Fibroblast of the aortic adventitia (primary cell): ENCODE measurements around the gene C2orf15. TPM values are rescaled to one million over a fixed set of nuclear protein-coding genes. Genes with fewer than 3 reads are reported as not detected.
A peak's percentile ranks its signal among the peaks of the same experiment; 100 is the strongest.

Source experiments
- DNase-seq: peaks from one replicate; pipeline ENCODE4 v3.0.0-alpha.2; 2010; ENCODE audit warnings: low read depth
- H3K4me3 ChIP-seq: 2 replicates; pipeline ENCODE4 v1.5.1; 2011; ENCODE audit warnings: low read depth, mild to moderate bottlenecking, control low read depth, low read length, moderate library complexity
- CTCF ChIP-seq: IDR thresholded peaks from 2 replicates; pipeline ENCODE4 v1.5.1; 2011; ENCODE audit warnings: mild to moderate bottlenecking, low read length, control low read depth, inconsistent platforms; ENCODE audit not compliant: insufficient read depth
- total RNA-seq: library from RNA; depleted of rRNA; stranded (reverse); fragments of >200 nt; gene quantifications from 2 replicates; pipeline ENCODE4 v1.2.3, GENCODE V29; 2012; ENCODE audit warnings: low replicate concordance

C2orf15 gene
- total RNA-seq, 1 donor: not detected

- no peak overlapping the region for H3K4me3 ChIP-seq
- peak; percentile 22 for DNase-seq
- no peak for TF ChIP-seq CTCF
Observed at GRCh38 chr2:99150706-99151105, 9.2 kb downstream of the C2orf15 start.

GRCh38 chr2:99152199-99152895 lies 10.8 kb downstream of the C2orf15 start:
- no peak overlapping the region for H3K4me3 ChIP-seq
- DNase-seq: no peak
- no peak for TF ChIP-seq CTCF

- peak; percentile 36 for DNase-seq
Observed at GRCh38 chr2:99153921-99154604, 12.6 kb downstream of the C2orf15 start.

GRCh38 chr2:99154643-99155536 lies 13.4 kb downstream of the C2orf15 start, which contains the start of the genes LIPT1 and TSGA10:
Gene LIPT1 (plus strand): TSS chr2:99154967. CDS start chr2:99161958, 6,991 bp downstream.
Gene TSGA10 (minus strand): TSS chr2:99154942. CDS start chr2:99109439, 45,503 bp downstream.
- no peak for TF ChIP-seq CTCF
- peak within 1 kb of the TSS; percentile 93 for H3K4me3 ChIP-seq
- peak; percentile 88 for DNase-seq

More at GRCh38 chr2:99153921-99154604, 12.6 kb downstream of the C2orf15 start:
- TF ChIP-seq CTCF: no peak
- H3K4me3 ChIP-seq: peak overlapping the region; percentile 93

- no peak for TF ChIP-seq CTCF
- no peak for DNase-seq
Observed at GRCh38 chr2:99156891-99157290, 15.4 kb downstream of the C2orf15 start.

GRCh38 chr2:99158599-99158998 lies 17.1 kb downstream of the C2orf15 start:
- no peak for TF ChIP-seq CTCF
- DNase-seq: no peak
- H3K4me3 ChIP-seq: no peak overlapping the region

More at GRCh38 chr2:99156891-99157290, 15.4 kb downstream of the C2orf15 start:
- no peak overlapping the region for H3K4me3 ChIP-seq
